Measurements from ENCODE around the gene SGO1. TPM values are rescaled to one million over a fixed set of nuclear protein-coding genes. Genes with fewer than 3 reads are reported as not detected.

SGO1 gene
- total RNA-seq, 1 experiment from 2014 or later, result 12.2 TPM

DNA sequence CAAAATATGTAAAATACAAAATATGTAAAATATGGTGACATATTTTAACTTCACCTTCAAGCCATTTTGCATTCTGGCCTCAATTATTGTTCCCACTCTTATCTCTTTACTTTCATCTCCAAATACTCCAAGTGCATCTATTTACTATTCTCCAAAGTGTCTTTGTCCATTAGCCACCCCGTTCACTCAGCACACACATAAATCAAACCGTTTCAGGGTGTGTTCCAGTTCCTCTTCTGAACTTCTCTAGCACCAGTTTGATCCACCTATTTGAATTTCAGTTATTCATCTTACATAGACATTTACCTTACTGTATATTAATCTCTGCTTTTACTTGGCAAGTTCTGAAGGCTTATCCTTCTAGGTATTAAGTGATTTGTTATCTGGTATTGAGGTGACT, 45.1 kb downstream of the SGO1 start:
- no peak overlapping the region for H3K27ac Mint-ChIP-seq (ENCODE audit: low read depth, unreplicated experiment)
- H3K4me1 Mint-ChIP-seq (ENCODE audit: insufficient read depth, unreplicated experiment), result no peaks in the 10 kb centered on the region
- no peaks in the 10 kb centered on the region for H3K27me3 Mint-ChIP-seq (ENCODE audit: insufficient read depth, unreplicated experiment)
- no TSS peak for BruUV-seq (replicated peaks)
- CTCF ChIA-PET, result interaction anchor here (0.7 kb wide), 1 partner anchor 10 kb away, joined by 3 read pairs; no protein-coding TSS in a partner anchor
- POLR2A ChIA-PET, result interaction anchor here (1.2 kb wide), 1 partner anchor 100 kb away, joined by 3 read pairs; no protein-coding TSS in a partner anchor
- no peak overlapping the region for H3K4me3 Mint-ChIP-seq (ENCODE audit: unreplicated experiment)
- no peaks in the 10 kb centered on the region for H3K36me3 Mint-ChIP-seq (ENCODE audit: insufficient read depth, unreplicated experiment)
- TF ChIP-seq, protein P1, sequence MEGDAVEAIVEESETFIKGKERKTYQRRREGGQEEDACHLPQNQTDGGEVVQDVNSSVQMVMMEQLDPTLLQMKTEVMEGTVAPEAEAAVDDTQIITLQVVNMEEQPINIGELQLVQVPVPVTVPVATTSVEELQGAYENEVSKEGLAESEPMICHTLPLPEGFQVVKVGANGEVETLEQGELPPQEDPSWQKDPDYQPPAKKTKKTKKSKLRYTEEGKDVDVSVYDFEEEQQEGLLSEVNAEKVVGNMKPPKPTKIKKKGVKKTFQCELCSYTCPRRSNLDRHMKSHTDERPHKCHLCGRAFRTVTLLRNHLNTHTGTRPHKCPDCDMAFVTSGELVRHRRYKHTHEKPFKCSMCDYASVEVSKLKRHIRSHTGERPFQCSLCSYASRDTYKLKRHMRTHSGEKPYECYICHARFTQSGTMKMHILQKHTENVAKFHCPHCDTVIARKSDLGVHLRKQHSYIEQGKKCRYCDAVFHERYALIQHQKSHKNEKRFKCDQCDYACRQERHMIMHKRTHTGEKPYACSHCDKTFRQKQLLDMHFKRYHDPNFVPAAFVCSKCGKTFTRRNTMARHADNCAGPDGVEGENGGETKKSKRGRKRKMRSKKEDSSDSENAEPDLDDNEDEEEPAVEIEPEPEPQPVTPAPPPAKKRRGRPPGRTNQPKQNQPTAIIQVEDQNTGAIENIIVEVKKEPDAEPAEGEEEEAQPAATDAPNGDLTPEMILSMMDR (IDR thresholded peaks at IDR 0.05; ENCODE audit: unreplicated experiment), result no peak
- intact Hi-C loops (cut with micrococcal nuclease), result no loop called here
- H3K9me3 Mint-ChIP-seq (ENCODE audit: unreplicated experiment), result no peaks in the 10 kb centered on the region
- DNase-seq (ENCODE audit: unreplicated experiment), result no peak

DNA sequence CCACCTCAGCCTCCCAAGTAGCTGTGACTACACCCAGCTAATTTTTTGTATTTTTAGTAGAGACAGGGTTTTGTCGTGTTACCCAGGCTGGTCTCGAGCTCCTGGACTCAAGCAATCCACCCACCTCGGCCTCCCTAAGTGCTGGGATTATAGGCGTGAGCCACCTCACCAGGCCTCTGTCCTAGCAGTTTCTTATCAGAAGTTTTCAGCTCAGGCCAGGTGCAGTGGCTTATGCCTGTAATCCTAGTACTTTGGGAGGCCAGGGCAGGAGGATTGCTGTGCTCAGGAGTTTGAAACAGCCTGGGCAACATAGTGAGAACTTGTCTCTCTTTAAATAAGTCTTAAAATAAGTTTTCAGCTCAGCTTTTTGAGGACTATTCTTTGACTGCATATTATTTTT, 48.4 kb downstream of the SGO1 start:
- CTCF ChIA-PET, result interaction anchor here (0.7 to 2.0 kb wide), 2 partner anchors 15 to 68 kb away, joined by 5 to 6 read pairs; no protein-coding TSS in a partner anchor
- no peak overlapping the region for H3K4me3 Mint-ChIP-seq (ENCODE audit: unreplicated experiment)
- H3K9me3 Mint-ChIP-seq (ENCODE audit: unreplicated experiment), result no peaks in the 10 kb centered on the region
- TF ChIP-seq, protein P1 (IDR thresholded peaks at IDR 0.05; ENCODE audit: unreplicated experiment), result no peak
- intact Hi-C loops (cut with micrococcal nuclease), result no loop called here
- no peaks in the 10 kb centered on the region for H3K4me1 Mint-ChIP-seq (ENCODE audit: insufficient read depth, unreplicated experiment)
- no peaks in the 10 kb centered on the region for H3K36me3 Mint-ChIP-seq (ENCODE audit: insufficient read depth, unreplicated experiment)
- H3K27me3 Mint-ChIP-seq (ENCODE audit: insufficient read depth, unreplicated experiment), result no peaks in the 10 kb centered on the region
- POLR2A ChIA-PET, result no interaction called here
- BruUV-seq (replicated peaks), result no TSS peak
- no peak for DNase-seq (ENCODE audit: unreplicated experiment)
- no peak overlapping the region for H3K27ac Mint-ChIP-seq (ENCODE audit: low read depth, unreplicated experiment)

DNA sequence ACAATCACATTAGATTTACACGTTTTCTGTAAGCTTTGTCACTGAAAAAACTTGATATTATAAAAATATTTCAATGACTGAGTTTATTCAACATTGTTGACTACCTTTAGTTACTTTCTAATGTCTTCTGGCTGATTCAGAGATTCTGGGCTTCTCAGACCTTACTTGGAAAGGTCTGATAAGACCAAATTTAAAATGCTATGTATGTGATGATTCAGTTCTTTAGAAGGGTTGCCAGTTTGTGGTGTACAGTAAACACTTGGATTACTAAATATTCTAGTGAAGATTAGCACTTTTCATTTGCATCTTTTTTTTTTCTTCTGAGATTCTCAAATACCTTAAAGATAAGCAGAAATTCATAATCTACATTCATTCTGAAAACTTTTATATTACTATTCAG, 49.8 kb downstream of the SGO1 start:
- Mint-ChIP-seq H3K27ac (ENCODE audit: low read depth, unreplicated experiment) (no peak overlapping the region), H3K9me3 (ENCODE audit: unreplicated experiment) (no peaks in the 10 kb centered on the region), H3K4me1 (ENCODE audit: insufficient read depth, unreplicated experiment) (no peaks in the 10 kb centered on the region), H3K27me3 (ENCODE audit: insufficient read depth, unreplicated experiment) (no peaks in the 10 kb centered on the region), H3K36me3 (ENCODE audit: insufficient read depth, unreplicated experiment) (no peaks in the 10 kb centered on the region), H3K4me3 (ENCODE audit: unreplicated experiment) (no peak overlapping the region)
- BruUV-seq (replicated peaks), result no TSS peak
- intact Hi-C loops (cut with micrococcal nuclease), result no loop called here
- TF ChIP-seq, protein P1 (IDR thresholded peaks at IDR 0.05; ENCODE audit: unreplicated experiment), result no peak
- no peak for DNase-seq (ENCODE audit: unreplicated experiment)
- ChIA-PET CTCF (interaction anchor here (2.0 kb wide), 1 partner anchor 13 kb away, joined by 5 read pairs; no protein-coding TSS in a partner anchor), POLR2A (no interaction called here)

DNA sequence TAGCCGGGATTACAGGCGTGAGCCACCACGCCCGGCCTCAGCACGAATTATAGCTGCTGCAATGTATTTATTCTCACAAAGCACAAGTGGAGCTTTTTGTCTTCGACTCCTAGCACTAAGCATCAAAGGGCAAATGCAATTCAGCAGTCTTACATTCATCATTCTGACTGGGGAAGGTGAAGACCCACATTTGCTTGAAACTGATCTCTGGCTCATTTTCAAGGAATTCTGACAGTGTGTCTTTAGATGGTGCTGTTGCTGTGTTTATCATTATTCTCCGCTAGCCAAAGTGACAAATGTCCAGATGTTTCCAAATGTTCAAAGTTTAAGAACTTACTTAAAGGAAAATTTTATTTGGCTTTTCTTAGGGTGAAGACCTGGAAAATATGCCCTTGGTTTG, 55.9 kb downstream of the SGO1 start:
- intact Hi-C loops (cut with micrococcal nuclease), result no loop called here
- no peak for DNase-seq (ENCODE audit: unreplicated experiment)
- Mint-ChIP-seq H3K4me1 (ENCODE audit: insufficient read depth, unreplicated experiment) (no peaks in the 10 kb centered on the region), H3K4me3 (ENCODE audit: unreplicated experiment) (no peak overlapping the region), H3K27ac (ENCODE audit: low read depth, unreplicated experiment) (no peak overlapping the region), H3K9me3 (ENCODE audit: unreplicated experiment) (no peaks in the 10 kb centered on the region), H3K27me3 (ENCODE audit: insufficient read depth, unreplicated experiment) (no peaks in the 10 kb centered on the region), H3K36me3 (ENCODE audit: insufficient read depth, unreplicated experiment) (no peaks in the 10 kb centered on the region)
- TF ChIP-seq, protein P1 (IDR thresholded peaks at IDR 0.05; ENCODE audit: unreplicated experiment), result no peak
- ChIA-PET POLR2A (no interaction called here), CTCF (interaction anchor here (0.7 kb wide), 1 partner anchor 108 kb away, joined by 3 read pairs; no protein-coding TSS in a partner anchor)
- no TSS peak for BruUV-seq (replicated peaks)
